ENCODE results near the gene C1orf167.

Gene C1orf167

GRCh38 chr1:11765661-11766428 lies 3.9 kb downstream of the C1orf167 start:
- no peaks in the 10 kb centered on the region for H3K36me3 ChIP-seq (ENCODE audit: control insufficient read depth, low read length)
- H3K9me3 ChIP-seq (ENCODE audit: control insufficient read depth, insufficient read depth, low read length) = no peaks in the 10 kb centered on the region
- no peak overlapping the region for H3K4me3 ChIP-seq (ENCODE audit: low read length)
- H3K4me2 ChIP-seq (ENCODE audit: low read length) = no peak overlapping the region
- H3F3A ChIP-seq (ENCODE audit: control insufficient read depth, insufficient read depth) = 0 out of 2 replicates have a peak, but pooled peaks cover 2% of the 10 kb centered on the region
- no peak for TF ChIP-seq EZH2phosphoT487 (IDR thresholded peaks at IDR 0.05; ENCODE audit: borderline replicate concordance, low read length)
- no peak for TF ChIP-seq CTCF (IDR thresholded peaks at IDR 0.05; ENCODE audit: low read depth, low read length, poor library complexity, severe bottlenecking)
- no peak overlapping the region for H3K27ac ChIP-seq (ENCODE audit: low read depth, low read length)
- H3K9me2 ChIP-seq (replicated peaks; ENCODE audit: control insufficient read depth, low read length) = no peaks in the 10 kb centered on the region
- no peaks in the 10 kb centered on the region for H4K20me1 ChIP-seq (ENCODE audit: control insufficient read depth, insufficient read depth, low read depth, low read length)
- H3K4me1 ChIP-seq (ENCODE audit: control insufficient read depth, low read length) = no peaks in the 10 kb centered on the region
- no peaks in the 10 kb centered on the region; the same call in 1 of the 2 replicates for H3K27me3 ChIP-seq (ENCODE audit: control insufficient read depth, low read length)
- H3K79me2 ChIP-seq (ENCODE audit: control insufficient read depth, low read length) = no peaks in the 10 kb centered on the region

GRCh38 chr1:11766429-11766776 lies 4.4 kb downstream of the C1orf167 start:
- no peak overlapping the region for H3K4me2 ChIP-seq (ENCODE audit: low read length)
- H3K4me3 ChIP-seq (ENCODE audit: low read length) = no peak overlapping the region
- no peaks in the 10 kb centered on the region for H3K9me2 ChIP-seq (replicated peaks; ENCODE audit: control insufficient read depth, low read length)
- H3K27ac ChIP-seq (ENCODE audit: low read depth, low read length) = no peak overlapping the region
- H3K36me3 ChIP-seq (ENCODE audit: control insufficient read depth, low read length) = no peaks in the 10 kb centered on the region
- peaks cover 2% of the 10 kb centered on the region; the same call in 1 of the 2 replicates for H3F3A ChIP-seq (ENCODE audit: control insufficient read depth, insufficient read depth)
- H3K9me3 ChIP-seq (ENCODE audit: control insufficient read depth, insufficient read depth, low read length) = no peaks in the 10 kb centered on the region
- TF ChIP-seq EZH2phosphoT487 (IDR thresholded peaks at IDR 0.05; ENCODE audit: borderline replicate concordance, low read length) = no peak
- TF ChIP-seq CTCF (IDR thresholded peaks at IDR 0.05; ENCODE audit: low read depth, low read length, poor library complexity, severe bottlenecking) = no peak
- no peaks in the 10 kb centered on the region for H4K20me1 ChIP-seq (ENCODE audit: control insufficient read depth, insufficient read depth, low read depth, low read length)
- H3K27me3 ChIP-seq (ENCODE audit: control insufficient read depth, low read length) = no peaks in the 10 kb centered on the region; the same call in 1 of the 2 replicates
- no peaks in the 10 kb centered on the region for H3K4me1 ChIP-seq (ENCODE audit: control insufficient read depth, low read length)
- no peaks in the 10 kb centered on the region for H3K79me2 ChIP-seq (ENCODE audit: control insufficient read depth, low read length)

GRCh38 chr1:11767922-11768704 lies 6.1 kb downstream of the C1orf167 start:
- H4K20me1 ChIP-seq (ENCODE audit: control insufficient read depth, insufficient read depth, low read depth, low read length) = no peaks in the 10 kb centered on the region
- H3K79me2 ChIP-seq (ENCODE audit: control insufficient read depth, low read length) = no peaks in the 10 kb centered on the region
- no peak overlapping the region for H3K4me2 ChIP-seq (ENCODE audit: low read length)
- no peaks in the 10 kb centered on the region for H3K27me3 ChIP-seq (ENCODE audit: control insufficient read depth, low read length)
- no peaks in the 10 kb centered on the region for H3K9me3 ChIP-seq (ENCODE audit: control insufficient read depth, insufficient read depth, low read length)
- no peak overlapping the region for H3K4me3 ChIP-seq (ENCODE audit: low read length)
- no peaks in the 10 kb centered on the region for H3K36me3 ChIP-seq (ENCODE audit: control insufficient read depth, low read length)
- H3K27ac ChIP-seq (ENCODE audit: low read depth, low read length) = no peak overlapping the region
- peaks cover 12% of the 10 kb centered on the region for H3K4me1 ChIP-seq (ENCODE audit: control insufficient read depth, low read length)
- H3F3A ChIP-seq (ENCODE audit: control insufficient read depth, insufficient read depth) = peaks cover 2% of the 10 kb centered on the region; the same call in 1 of the 2 replicates
- no peaks in the 10 kb centered on the region for H3K9me2 ChIP-seq (replicated peaks; ENCODE audit: control insufficient read depth, low read length)
- TF ChIP-seq CTCF (IDR thresholded peaks at IDR 0.05; ENCODE audit: low read depth, low read length, poor library complexity, severe bottlenecking) = no peak
- no peak for TF ChIP-seq EZH2phosphoT487 (IDR thresholded peaks at IDR 0.05; ENCODE audit: borderline replicate concordance, low read length)

Measured in DOHH2 (cell line).